Stimulated activated CD8-positive, alpha-beta memory T cell treated with anti-CD3 and anti-CD28 coated beads, Interleukin-2, amount 100 ng/mL, for 1 hour (primary cell): ENCODE results near the gene ERI3.

Experiments
- DNase-seq, 2 donors: peaks; one replicate each; pipeline ENCODE4 v3.0.0-alpha.2; 2020; ENCODE audit warnings: low read depth in 2 of 2

Gene ERI3

GRCh38 chr1:44283524-44284173 is 71.4 kb downstream of the ERI3 start:
- no peak for DNase-seq

GRCh38 chr1:44282704-44283426 is 72.2 kb downstream of the ERI3 start:
- DNase-seq = no peak

DNA sequence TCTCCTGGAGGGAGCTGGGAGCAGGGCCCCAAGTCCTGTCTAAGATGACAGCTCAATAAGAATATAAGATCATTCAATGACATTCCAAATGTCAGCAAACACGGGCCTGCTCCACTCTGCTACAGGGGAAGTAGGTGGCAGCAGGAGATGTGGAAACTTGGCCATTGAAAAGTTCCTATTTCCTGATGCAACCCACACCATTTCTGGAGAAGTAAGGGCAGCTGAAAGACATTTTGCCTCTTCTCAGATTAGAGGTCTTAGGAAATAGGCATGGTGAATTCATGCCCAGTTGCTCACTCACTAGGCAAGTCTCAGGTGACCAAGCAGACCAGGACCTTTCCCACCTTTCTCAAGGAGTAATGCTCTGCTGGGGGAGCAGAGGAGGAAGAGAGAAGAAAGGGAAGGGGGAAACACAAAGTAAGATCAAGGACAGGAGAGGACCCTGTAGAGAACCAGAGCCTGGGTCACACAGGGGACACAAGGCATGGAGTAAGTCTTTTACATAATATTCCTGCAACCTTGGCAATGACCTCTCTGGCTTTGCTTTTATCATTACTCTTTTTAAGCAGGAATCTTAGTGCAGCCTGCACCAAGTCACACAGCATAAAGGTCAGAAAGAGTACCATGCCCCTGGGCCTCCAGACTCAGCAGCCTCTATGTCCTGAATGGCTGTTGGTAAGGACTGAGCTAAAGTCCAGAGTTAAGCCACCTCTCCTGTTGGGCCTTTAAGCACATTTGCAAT is 72.9 kb downstream of the ERI3 start:
- no peak for DNase-seq

- no peak for DNase-seq
These were observed 78.2 kb downstream of the ERI3 start for GRCh38 chr1:44276901-44277300.

DNA sequence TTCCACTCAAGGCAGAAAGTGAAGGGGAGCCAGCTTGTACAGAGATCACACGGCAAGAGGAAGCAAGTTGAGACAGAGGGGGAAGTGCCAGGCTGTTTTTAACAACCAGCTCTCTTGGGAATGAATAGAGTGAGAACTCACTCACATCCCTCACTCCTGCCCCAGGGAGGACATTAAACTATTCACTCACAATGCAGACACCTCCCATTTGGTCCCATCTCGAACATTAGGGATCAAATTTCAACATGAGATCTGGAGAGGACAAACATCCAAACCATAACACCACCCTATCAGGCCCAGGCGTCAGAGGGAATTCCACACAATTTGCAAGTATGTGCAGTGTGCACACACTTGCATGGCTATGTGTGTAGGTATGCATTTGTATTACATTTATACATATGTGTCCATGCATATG is 79.1 kb downstream of the ERI3 start:
- DNase-seq = no peak

DNA sequence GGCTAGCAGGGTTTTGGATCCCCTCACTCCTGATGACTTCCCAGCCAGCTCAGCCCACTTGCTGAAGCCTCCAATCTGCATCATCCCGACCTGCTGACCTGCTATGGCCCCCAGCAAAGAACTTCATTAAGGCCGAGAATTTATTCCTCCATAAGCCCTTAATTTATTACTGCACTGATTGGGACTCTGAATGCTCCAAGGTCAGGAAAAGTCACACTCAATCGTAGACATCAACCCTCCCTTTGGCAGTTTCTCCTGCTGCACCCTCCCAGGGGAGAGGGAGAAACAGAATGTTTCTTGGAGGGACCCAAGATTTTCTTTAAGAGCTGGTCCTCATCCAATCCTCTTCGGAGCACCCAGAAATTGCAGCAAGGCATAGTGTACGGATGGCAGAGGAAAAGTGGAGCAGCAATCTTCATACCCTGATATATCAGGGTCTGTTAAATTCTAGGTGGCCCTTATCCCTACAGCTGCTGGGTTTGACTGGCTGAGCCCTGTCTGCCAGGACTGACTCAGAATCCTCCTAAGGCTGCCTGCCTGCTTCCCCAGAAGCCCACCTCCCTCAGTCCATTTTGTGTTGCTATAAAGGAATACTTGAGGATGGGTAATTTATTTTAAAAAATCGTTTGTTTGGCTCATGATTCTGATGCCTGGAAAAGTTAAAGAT is 79.6 kb downstream of the ERI3 start:
- no peak for DNase-seq

DNA sequence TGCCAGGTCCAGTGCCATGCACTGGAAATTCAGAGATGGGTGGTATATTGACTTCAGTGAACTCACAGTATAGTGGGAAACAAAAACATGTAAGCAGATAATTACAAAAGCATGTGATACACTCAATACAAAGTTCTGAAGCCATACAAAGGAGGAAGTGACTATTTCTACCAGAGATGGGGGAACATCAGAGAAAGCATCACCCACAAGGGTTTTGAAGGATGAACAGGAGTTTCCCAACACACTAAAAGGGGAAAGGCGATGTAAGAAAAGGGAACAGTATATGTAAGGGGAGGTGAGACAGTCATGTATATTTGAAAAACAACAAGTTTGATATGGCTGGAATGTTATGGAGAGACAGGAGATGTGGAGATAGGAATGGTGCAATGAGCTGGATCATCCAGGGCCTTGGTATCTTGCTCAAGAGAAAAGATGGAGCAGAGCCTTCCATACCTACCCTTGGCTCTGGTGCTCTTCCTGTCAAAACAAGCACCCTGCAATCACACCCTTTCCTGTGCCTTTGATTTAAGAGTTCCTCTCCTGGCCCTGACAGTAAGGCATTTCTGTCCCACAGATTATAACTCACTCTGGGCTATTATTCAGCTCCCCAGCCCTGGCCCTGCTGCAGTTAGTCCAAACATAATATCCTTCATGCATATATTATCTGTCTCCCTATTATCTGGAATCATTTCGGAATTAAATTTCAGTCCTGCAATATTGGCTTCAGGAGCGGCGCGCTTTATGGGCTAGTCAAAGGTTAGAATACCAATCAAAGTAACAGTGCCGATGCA is 81.3 kb downstream of the ERI3 start:
- DNase-seq = no peak

- no peak for DNase-seq
These were observed 82.1 kb downstream of the ERI3 start for GRCh38 chr1:44272992-44273391.

DNA sequence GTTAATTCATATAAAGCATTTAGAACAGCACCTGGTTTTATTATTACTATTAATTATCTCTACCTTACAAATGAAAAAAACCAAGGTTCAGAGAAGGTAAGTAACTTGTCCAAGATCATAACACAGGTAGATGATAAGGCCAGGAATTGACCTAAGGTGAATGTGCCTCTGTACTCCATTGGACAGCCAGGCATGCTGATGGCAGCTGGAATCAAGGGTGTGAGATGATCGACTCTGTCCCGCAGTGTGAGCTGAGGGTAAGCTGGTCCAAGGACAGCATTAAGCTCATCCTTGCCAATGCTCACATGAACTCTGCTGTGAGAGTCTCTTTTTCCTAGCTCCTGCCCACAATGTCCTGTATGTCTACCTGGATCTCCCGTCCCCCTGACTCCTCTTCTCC is 83.4 kb downstream of the ERI3 start:
- DNase-seq = no peak

DNA sequence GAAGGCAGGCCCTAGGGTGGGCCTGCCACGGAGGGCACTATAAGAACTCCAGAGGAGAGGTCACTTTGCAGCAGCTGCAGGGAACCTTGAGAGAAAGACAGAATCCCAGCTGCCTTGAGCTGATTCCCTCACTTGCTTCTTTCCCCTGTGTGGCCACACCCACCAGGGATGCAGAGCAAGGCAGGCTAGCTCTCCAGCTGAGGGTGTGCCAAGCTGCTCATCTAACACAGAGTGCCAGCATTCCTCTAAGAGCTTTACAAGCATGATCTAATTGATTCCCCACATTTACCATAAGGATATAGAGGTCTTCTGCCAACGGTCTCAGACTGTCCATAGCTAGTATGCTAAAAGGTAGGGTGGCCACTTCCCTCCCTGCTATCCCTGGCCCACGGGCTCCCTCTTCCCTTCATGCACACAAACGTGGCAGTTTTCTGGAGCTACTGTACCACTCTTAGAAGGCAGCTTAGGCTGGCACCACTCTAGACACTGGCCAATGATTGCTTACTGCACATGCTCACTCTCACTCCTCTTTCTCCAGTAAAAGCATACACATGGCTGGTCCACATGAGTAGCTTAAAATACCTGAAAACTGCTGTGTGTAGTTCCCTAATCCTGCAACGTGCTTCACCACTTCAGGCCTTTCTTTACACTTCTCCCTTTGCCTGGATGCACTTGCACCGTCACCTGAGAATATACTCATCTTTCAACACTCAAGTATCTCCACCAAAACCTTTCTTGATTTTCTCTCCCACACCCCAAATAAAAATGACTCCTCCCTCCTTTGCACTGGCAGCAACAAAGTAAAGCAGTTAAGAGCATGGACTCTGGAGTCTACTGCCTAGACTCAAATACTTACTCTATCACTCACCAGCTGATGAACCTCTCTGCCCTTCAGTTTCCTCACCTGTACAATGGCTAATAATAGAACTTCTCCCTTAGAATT is 84.1 kb downstream of the ERI3 start:
- DNase-seq = no peak

- DNase-seq = no peak
These were observed 87.0 kb downstream of the ERI3 start for GRCh38 chr1:44268054-44268453.

DNA sequence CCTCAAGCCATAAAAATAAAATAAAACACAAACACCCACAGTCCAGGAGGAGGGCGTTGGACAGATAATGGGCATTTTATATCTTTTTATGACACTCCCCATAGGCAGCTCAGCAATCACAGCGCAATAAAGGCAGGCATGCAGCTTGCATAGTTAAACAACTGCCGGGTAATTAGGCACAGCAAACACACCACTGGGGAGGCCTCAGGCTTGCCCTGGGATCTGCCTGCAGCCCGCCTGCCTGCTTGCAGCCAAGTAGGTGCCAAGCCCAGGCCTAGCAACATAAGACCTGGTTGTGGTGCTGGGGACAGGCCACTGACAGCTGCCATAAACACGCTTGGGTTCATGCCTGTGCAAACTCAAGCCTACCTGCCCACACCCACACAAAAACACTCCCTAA is 87.6 kb downstream of the ERI3 start:
- no peak for DNase-seq

DNA sequence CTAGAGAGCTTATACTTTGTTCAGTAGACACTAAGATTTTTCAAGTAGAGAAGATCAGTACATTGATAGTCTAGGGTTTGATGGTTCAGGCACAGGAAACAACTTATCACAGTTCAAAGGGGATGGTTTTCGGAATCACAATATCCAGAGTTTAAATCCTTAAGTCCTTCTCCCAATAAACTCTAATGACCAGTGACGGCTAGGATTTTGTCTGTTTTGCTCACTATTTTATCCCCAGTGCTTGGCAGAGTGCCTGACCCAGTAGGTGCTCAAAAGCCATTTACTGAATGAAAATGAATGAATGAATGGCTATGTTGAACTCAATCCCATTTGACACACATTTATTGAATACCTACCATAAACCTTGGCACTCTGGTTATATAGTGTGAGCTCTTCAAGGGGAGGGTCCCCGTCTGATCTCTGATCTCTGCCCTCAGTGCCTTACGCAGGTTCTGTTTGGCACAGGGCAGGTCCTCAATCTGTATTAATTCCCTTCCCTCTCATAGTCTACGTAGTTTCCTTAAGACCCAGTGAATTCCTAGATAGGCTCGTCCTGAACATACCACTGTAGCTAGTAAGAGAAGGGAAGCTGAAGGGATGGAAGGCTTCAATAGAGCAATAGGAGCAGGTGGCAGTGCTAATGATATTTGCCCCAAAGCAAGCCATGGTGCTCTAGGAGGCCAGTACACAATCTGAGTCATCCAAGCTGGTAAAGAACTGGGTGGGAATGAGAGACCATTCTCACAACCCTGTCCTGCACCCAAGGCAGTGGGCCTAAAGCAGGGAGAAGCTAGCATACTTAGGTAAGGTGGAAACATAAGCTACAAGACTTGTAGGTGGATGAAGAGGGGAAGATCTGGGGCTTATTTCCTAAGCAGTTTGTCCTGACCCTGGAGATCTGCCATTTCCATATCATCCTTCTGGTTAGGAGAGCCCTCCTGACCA is 88.4 kb downstream of the ERI3 start:
- no peak for DNase-seq

- no peak for DNase-seq
These were observed 89.2 kb downstream of the ERI3 start for GRCh38 chr1:44265656-44266358.

DNA sequence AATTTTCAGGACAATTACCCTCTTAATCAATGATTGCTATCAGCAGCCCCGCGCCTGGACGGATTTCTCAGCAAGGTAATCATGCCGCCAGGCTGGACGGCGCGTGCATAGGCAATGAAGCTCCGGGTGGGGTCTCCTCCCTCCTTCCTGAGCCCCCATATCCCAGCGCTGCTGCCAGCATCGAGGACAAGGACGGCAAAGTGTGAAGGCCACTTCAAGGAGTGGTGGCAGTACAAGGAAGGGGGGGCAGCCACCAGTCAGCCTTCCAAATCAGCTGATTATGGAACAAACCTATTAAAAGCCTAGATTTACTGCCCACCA is 90.6 kb downstream of the ERI3 start:
- no peak for DNase-seq

GRCh38 chr1:44263568-44264450 is 91.2 kb downstream of the ERI3 start:
- DNase-seq = no peak

GRCh38 chr1:44262816-44263567 is 92.1 kb downstream of the ERI3 start:
- DNase-seq = no peak
